ENCODE data around the gene RAB38. TPM values are rescaled to one million over a fixed set of nuclear protein-coding genes. Genes with fewer than 3 reads are reported as not detected.
A peak's percentile ranks its signal among the peaks of the same experiment; 100 is the strongest.

The RAB38 gene
- total RNA-seq, 1 experiment from 2014 or later = 18.7 TPM

DNA sequence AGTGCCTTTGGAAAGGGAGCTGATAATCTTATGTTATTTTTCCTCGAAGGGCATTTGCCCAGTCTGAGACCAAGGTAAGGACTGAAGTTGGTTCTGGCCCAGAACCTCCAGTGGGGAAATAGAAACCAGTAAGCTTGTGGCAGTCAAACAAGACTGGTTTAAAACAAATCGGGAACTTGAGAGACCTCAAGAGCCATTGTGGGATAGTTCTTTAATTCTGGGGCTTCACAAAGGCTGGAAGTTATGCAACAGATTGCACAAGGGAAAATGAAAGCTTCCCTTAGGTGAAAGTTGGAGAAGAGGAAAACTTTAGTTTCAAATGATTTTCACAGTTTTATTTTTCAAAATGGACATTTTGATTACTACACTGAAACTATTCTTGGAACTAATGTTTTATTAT lies 33.5 kb upstream of the RAB38 start:
- Histone ChIP-seq H4K20me1 (ENCODE audit: control insufficient read depth, insufficient read depth, insufficient read length) (no peaks in the 10 kb centered on the region), H2AFZ (ENCODE audit: low read length) (no peak overlapping the region), H3K27ac (ENCODE audit: insufficient read length, low read depth, low read length) (no peak overlapping the region), H2BK120ac (ENCODE audit: low read depth, low read length, poor library complexity, severe bottlenecking) (no peak overlapping the region), H3K23me2 (ENCODE audit: insufficient read length, low read depth, low read length, poor library complexity, severe bottlenecking) (no peaks in the 10 kb centered on the region), H2BK20ac (ENCODE audit: low read depth, low read length, poor library complexity, severe bottlenecking) (no peak overlapping the region), H3K79me2 (ENCODE audit: insufficient read depth, low read length) (no peaks in the 10 kb centered on the region), H3K18ac (ENCODE audit: insufficient read length, low read depth, low read length) (no peak overlapping the region), H4K91ac (ENCODE audit: insufficient read length, low read depth, low read length) (no peak overlapping the region), H2AK5ac (ENCODE audit: insufficient read length, low read length) (no peak overlapping the region), H3K14ac (ENCODE audit: insufficient read depth, low read length) (no peak overlapping the region), H3K79me1 (ENCODE audit: insufficient read depth, low read depth, low read length, poor library complexity, severe bottlenecking) (no peaks in the 10 kb centered on the region), H3K56ac (ENCODE audit: insufficient read length, low read depth, low read length) (no peak overlapping the region), H3K27me3 (ENCODE audit: insufficient read depth, low read length) (no peaks in the 10 kb centered on the region), H2BK5ac (ENCODE audit: insufficient read length, low read length) (no peak overlapping the region), H3K9ac (ENCODE audit: extremely low read depth, insufficient read length, low read length) (no peak overlapping the region), H2BK12ac (ENCODE audit: insufficient read length, low read depth, low read length) (no peak overlapping the region), H3K4ac (ENCODE audit: low read depth, low read length) (no peak overlapping the region), H4K5ac (ENCODE audit: insufficient read length, low read depth, low read length) (no peak overlapping the region), H3K23ac (ENCODE audit: insufficient read length, low read depth, low read length) (no peak overlapping the region), H3K4me2 (ENCODE audit: insufficient read depth, insufficient read length, low read length) (no peak overlapping the region), H3T11ph (ENCODE audit: low read length) (no peak overlapping the region), H3K9me3 (ENCODE audit: control insufficient read depth, low read depth, low read length) (no peaks in the 10 kb centered on the region), H2BK15ac (ENCODE audit: low read depth, low read length) (no peak overlapping the region), H4K8ac (replicated peaks; ENCODE audit: insufficient read length, low read depth, low read length) (no peak overlapping the region), H3K4me1 (ENCODE audit: insufficient read depth, low read length) (no peaks in the 10 kb centered on the region)
- H3K36me3 Mint-ChIP-seq (ENCODE audit: insufficient read depth in 1 of 3, low read depth in 3 of 3) = peaks cover 4 to 8% (median 4%) of the 10 kb centered on the region in 3 experiments; a peak in 5 of 7 replicates
- H3K27ac Mint-ChIP-seq = peak overlapping the region in 1 of 3 experiments; percentile 34; a peak in 1 of 7 replicates
- H3K4me3 Mint-ChIP-seq = no peak overlapping the region
- TF ChIP-seq, protein P1, sequence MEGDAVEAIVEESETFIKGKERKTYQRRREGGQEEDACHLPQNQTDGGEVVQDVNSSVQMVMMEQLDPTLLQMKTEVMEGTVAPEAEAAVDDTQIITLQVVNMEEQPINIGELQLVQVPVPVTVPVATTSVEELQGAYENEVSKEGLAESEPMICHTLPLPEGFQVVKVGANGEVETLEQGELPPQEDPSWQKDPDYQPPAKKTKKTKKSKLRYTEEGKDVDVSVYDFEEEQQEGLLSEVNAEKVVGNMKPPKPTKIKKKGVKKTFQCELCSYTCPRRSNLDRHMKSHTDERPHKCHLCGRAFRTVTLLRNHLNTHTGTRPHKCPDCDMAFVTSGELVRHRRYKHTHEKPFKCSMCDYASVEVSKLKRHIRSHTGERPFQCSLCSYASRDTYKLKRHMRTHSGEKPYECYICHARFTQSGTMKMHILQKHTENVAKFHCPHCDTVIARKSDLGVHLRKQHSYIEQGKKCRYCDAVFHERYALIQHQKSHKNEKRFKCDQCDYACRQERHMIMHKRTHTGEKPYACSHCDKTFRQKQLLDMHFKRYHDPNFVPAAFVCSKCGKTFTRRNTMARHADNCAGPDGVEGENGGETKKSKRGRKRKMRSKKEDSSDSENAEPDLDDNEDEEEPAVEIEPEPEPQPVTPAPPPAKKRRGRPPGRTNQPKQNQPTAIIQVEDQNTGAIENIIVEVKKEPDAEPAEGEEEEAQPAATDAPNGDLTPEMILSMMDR (conservative IDR thresholded peaks at IDR 0.05) = no peak
- no peaks in the 10 kb centered on the region for H3K27me3 Mint-ChIP-seq (ENCODE audit: low read depth)
- no peak for DNase-seq
- peaks cover 8 to 11% of the 10 kb centered on the region in 2 experiments for H3K4me1 Mint-ChIP-seq
- peaks cover 3 to 4% of the 10 kb centered on the region in 2 experiments; a peak in 2 of 5 replicates for H3K9me3 Mint-ChIP-seq
- no CpG with 5 or more reads among the region's 2 CpGs for WGBS (ENCODE audit: extremely low coverage, insufficient read length, low lambda C conversion rate)

Measured in H9 (cell line).